Measurements from ENCODE around the gene FHOD3. TPM values are rescaled to one million over a fixed set of nuclear protein-coding genes. Genes with fewer than 3 reads are reported as not detected.
A peak's percentile ranks its signal among the peaks of the same experiment; 100 is the strongest.

The FHOD3 gene
- total RNA-seq, 2 donors from 2014 or later: 2.8 to 3.1 TPM

DNA sequence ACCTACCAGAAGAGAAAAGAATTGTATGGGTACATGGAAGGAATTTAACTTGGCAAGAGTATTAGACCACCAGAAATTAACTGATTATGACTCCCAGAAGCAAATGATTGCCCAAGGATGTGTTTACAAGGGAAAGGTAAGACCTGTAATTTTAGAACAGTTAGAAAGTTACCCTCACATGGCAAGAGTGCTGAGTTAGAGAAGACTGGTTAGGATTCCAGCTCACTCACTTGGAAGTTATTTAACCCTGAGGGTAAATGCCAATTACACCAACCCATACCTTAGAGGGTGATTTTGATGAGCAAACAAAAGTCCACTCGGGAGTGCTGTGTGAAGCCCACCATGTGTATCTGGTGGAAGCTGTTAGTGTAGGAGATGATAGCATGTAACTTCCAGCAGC lies 361.1 kb downstream of the FHOD3 start:
- Mint-ChIP-seq H3K36me3 (ENCODE audit: low read depth) (no peaks in the 10 kb centered on the region), H3K9me3 (no peaks in the 10 kb centered on the region), H3K4me1 (no peaks in the 10 kb centered on the region), H3K4me3 (no peak overlapping the region), H3K27ac (no peak overlapping the region), H3K27me3 (ENCODE audit: insufficient read depth) (no peaks in the 10 kb centered on the region)
- H3K9ac ChIP-seq (ENCODE audit: extremely low read depth, low read length, poor library complexity, severe bottlenecking): no peak overlapping the region
- H3K36me3 ChIP-seq (ENCODE audit: control insufficient read depth, insufficient read depth, low read length): no peaks in the 10 kb centered on the region
- no peaks in the 10 kb centered on the region for H3K27me3 ChIP-seq (ENCODE audit: control insufficient read depth, insufficient read depth, low read length, poor library complexity, severe bottlenecking)
- H3K27ac ChIP-seq (ENCODE audit: low read depth, low read length): no peak overlapping the region
- DNase-seq: no peak
- 100% methylated on average over 1 of the region's 1 CpG; no CpG with 5 or more reads in 1 of the 2 experiments for WGBS, 2 experiments (ENCODE audit: insufficient coverage in 1 of 2, insufficient read length in 1 of 2)
- H3K4me1 ChIP-seq (ENCODE audit: control insufficient read depth, insufficient read depth, low read length): no peaks in the 10 kb centered on the region
- no peak overlapping the region for H3K4me3 ChIP-seq (ENCODE audit: low read length)
- H3K9me3 ChIP-seq (ENCODE audit: control insufficient read depth, low read length): no peaks in the 10 kb centered on the region
- TF ChIP-seq, protein P1, sequence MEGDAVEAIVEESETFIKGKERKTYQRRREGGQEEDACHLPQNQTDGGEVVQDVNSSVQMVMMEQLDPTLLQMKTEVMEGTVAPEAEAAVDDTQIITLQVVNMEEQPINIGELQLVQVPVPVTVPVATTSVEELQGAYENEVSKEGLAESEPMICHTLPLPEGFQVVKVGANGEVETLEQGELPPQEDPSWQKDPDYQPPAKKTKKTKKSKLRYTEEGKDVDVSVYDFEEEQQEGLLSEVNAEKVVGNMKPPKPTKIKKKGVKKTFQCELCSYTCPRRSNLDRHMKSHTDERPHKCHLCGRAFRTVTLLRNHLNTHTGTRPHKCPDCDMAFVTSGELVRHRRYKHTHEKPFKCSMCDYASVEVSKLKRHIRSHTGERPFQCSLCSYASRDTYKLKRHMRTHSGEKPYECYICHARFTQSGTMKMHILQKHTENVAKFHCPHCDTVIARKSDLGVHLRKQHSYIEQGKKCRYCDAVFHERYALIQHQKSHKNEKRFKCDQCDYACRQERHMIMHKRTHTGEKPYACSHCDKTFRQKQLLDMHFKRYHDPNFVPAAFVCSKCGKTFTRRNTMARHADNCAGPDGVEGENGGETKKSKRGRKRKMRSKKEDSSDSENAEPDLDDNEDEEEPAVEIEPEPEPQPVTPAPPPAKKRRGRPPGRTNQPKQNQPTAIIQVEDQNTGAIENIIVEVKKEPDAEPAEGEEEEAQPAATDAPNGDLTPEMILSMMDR (conservative IDR thresholded peaks at IDR 0.05): no peak

- Mint-ChIP-seq H3K9me3 (no peaks in the 10 kb centered on the region), H3K36me3 (ENCODE audit: low read depth) (no peaks in the 10 kb centered on the region), H3K27me3 (ENCODE audit: insufficient read depth) (no peaks in the 10 kb centered on the region), H3K4me3 (no peak overlapping the region), H3K27ac (no peak overlapping the region), H3K4me1 (no peaks in the 10 kb centered on the region)
- H3K9ac ChIP-seq (ENCODE audit: extremely low read depth, low read length, poor library complexity, severe bottlenecking): no peak overlapping the region
- H3K9me3 ChIP-seq (ENCODE audit: control insufficient read depth, low read length): no peaks in the 10 kb centered on the region
- H3K27me3 ChIP-seq (ENCODE audit: control insufficient read depth, insufficient read depth, low read length, poor library complexity, severe bottlenecking): no peaks in the 10 kb centered on the region
- DNase-seq: no peak
- WGBS, 2 experiments (ENCODE audit: insufficient coverage in 1 of 2, insufficient read length in 1 of 2): 92 to 95% methylated on average over 7 of the region's 7 CpGs
- TF ChIP-seq, protein P1 (conservative IDR thresholded peaks at IDR 0.05): no peak
- no peaks in the 10 kb centered on the region for H3K4me1 ChIP-seq (ENCODE audit: control insufficient read depth, insufficient read depth, low read length)
- no peak overlapping the region for H3K27ac ChIP-seq (ENCODE audit: low read depth, low read length)
- no peak overlapping the region for H3K4me3 ChIP-seq (ENCODE audit: low read length)
- no peaks in the 10 kb centered on the region for H3K36me3 ChIP-seq (ENCODE audit: control insufficient read depth, insufficient read depth, low read length)
Measured at GRCh38 chr18:36660311-36660710, 362.8 kb downstream of the FHOD3 start.

DNA sequence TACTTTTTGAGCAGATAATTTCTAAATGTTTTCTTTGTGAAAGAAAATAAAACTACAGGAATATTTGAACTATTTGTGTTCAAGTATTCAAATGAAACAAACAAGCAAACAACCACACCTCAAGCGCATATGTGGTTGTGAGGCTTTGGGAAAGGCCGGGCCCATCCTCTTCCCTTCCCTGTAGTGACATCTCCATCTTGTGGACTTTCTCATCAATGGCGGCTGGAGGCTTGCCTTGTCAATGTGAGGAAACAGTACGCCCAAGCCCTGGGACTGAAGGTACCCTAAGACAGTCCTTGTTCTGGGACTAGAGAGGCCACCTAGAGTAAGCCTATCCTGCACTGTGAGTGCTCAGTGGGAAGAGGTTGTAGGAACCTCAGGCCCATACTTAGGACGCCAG lies 364.5 kb downstream of the FHOD3 start:
- no peaks in the 10 kb centered on the region for H3K4me1 Mint-ChIP-seq
- no peaks in the 10 kb centered on the region for H3K36me3 Mint-ChIP-seq (ENCODE audit: low read depth)
- TF ChIP-seq, protein P1 (conservative IDR thresholded peaks at IDR 0.05): peak; percentile 72
- no peak overlapping the region for H3K4me3 Mint-ChIP-seq
- Histone ChIP-seq H3K27me3 (ENCODE audit: control insufficient read depth, insufficient read depth, low read length, poor library complexity, severe bottlenecking) (no peaks in the 10 kb centered on the region), H3K4me1 (ENCODE audit: control insufficient read depth, insufficient read depth, low read length) (no peaks in the 10 kb centered on the region), H3K9me3 (ENCODE audit: control insufficient read depth, low read length) (no peaks in the 10 kb centered on the region), H3K27ac (ENCODE audit: low read depth, low read length) (no peak overlapping the region), H3K4me3 (ENCODE audit: low read length) (no peak overlapping the region), H3K9ac (ENCODE audit: extremely low read depth, low read length, poor library complexity, severe bottlenecking) (no peak overlapping the region), H3K36me3 (ENCODE audit: control insufficient read depth, insufficient read depth, low read length) (no peaks in the 10 kb centered on the region)
- no peak overlapping the region for H3K27ac Mint-ChIP-seq
- 69 to 88% methylated on average over 4 to 5 of the region's 5 CpGs for WGBS, 2 experiments (ENCODE audit: insufficient coverage in 1 of 2, insufficient read length in 1 of 2)
- H3K9me3 Mint-ChIP-seq: no peaks in the 10 kb centered on the region
- no peaks in the 10 kb centered on the region for H3K27me3 Mint-ChIP-seq (ENCODE audit: insufficient read depth)
- DNase-seq: peak; percentile 80
